Adrenal gland (tissue), 5 donors: ENCODE data around the gene CHURC1.

Experiments used
- CTCF ChIP-seq, 6 experiments: fragments of 450-650 bp in 4 of 6; fragments of 200-600 bp in 2 of 6; sonication (generic) in 1 of 6; IDR thresholded peaks; 1 replicate in 5 of 6; 2 replicates in 1 of 6; pipeline versions ENCODE4 v1.5.1 to v1.8.0; 2016 to 2021; ENCODE audit warnings: antibody characterized with exemption in 6 of 6, mild to moderate bottlenecking in 2 of 6, moderate library complexity in 1 of 6
- POLR2A ChIP-seq, 2 donors: fragments of 450-650 bp; IDR thresholded peaks; one replicate each; pipeline ENCODE4 v1.6.1; 2017; ENCODE audit warnings: antibody characterized with exemption in 2 of 2, mild to moderate bottlenecking in 2 of 2, moderate library complexity in 1 of 2
- donor health status: DM: no; HTN: no; CAD: no.

- no peak for TF ChIP-seq CTCF (IDR thresholded peaks at IDR 0.05)
- no peak for TF ChIP-seq POLR2A (IDR thresholded peaks at IDR 0.05)
Observed at GRCh38 chr14:64873506-64874219, 40.6 kb upstream of the CHURC1 start.
